GM21423 (cell line): ENCODE results near the gene ADAMTS7.
"Not testable (repeated sequence)": the region's sequence is repeated elsewhere in the genome, so short reads cannot be mapped to it uniquely, and the experiment has no call there.

ENCODE experiments used
- ATAC-seq: cut with Tn5 transposase; IDR thresholded peaks from one replicate; pipeline ENCODE4 v1.9.1; 2021; ENCODE audit warnings: mild to moderate bottlenecking, moderate library complexity; ENCODE audit not compliant: unreplicated experiment

ADAMTS7 gene

GRCh38 chr15:78811124-78811824 is at the start of gene ADAMTS7:
Gene ADAMTS7 (minus strand): TSS chr15:78811464. CDS start chr15:78811220, 244 bp downstream.
- ATAC-seq: peak; percentile 68

GRCh38 chr15:78859971-78860719 is 48.9 kb upstream of the ADAMTS7 start:
- ATAC-seq: peak; percentile 81

- ATAC-seq: no peak
Measured at GRCh38 chr15:78855746-78856145, 44.5 kb upstream of the ADAMTS7 start.

GRCh38 chr15:78854833-78855372 is 43.6 kb upstream of the ADAMTS7 start:
- no peak for ATAC-seq

GRCh38 chr15:78853500-78853899 is 42.2 kb upstream of the ADAMTS7 start:
- ATAC-seq: no peak

- no peak for ATAC-seq
Measured at GRCh38 chr15:78850941-78851755, 39.9 kb upstream of the ADAMTS7 start.

- ATAC-seq: no peak
Measured at GRCh38 chr15:78850352-78850751, 39.1 kb upstream of the ADAMTS7 start.

GRCh38 chr15:78847387-78847906 is 36.2 kb upstream of the ADAMTS7 start:
- ATAC-seq: not testable (repeated sequence)

GRCh38 chr15:78846906-78847305 is 35.6 kb upstream of the ADAMTS7 start:
- not testable (repeated sequence) for ATAC-seq

- ATAC-seq: no peak
Measured at GRCh38 chr15:78842519-78842918, 31.3 kb upstream of the ADAMTS7 start.

GRCh38 chr15:78841891-78842290 is 30.6 kb upstream of the ADAMTS7 start:
- no peak for ATAC-seq

GRCh38 chr15:78841376-78841706 is 30.1 kb upstream of the ADAMTS7 start:
- no peak for ATAC-seq

GRCh38 chr15:78840661-78841375 is 29.6 kb upstream of the ADAMTS7 start:
- no peak for ATAC-seq

- not testable (repeated sequence) for ATAC-seq
Measured at GRCh38 chr15:78839151-78839550, 27.9 kb upstream of the ADAMTS7 start.

GRCh38 chr15:78838489-78838888 is 27.2 kb upstream of the ADAMTS7 start:
- ATAC-seq: no peak

GRCh38 chr15:78837543-78837942 is 26.3 kb upstream of the ADAMTS7 start:
- ATAC-seq: no peak

- ATAC-seq: no peak
Measured at GRCh38 chr15:78837131-78837530, 25.9 kb upstream of the ADAMTS7 start.

- no peak for ATAC-seq
Measured at GRCh38 chr15:78836333-78836732, 25.1 kb upstream of the ADAMTS7 start.

- ATAC-seq: no peak
Measured at GRCh38 chr15:78831229-78832207, 20.3 kb upstream of the ADAMTS7 start.
